GM23338 (cell line): ENCODE results near the gene NOC2L. TPM values are rescaled to one million over a fixed set of nuclear protein-coding genes. Genes with fewer than 3 reads are reported as not detected.

Experiments used
- ATAC-seq: fragments of 200-7000 bp; cut with Tn5 transposase; 3 replicates; pipeline ENCODE4 v1.9.1; 2020
- DNase-seq: peaks from one replicate; pipeline ENCODE4 v3.0.0-alpha.2; 2015; ENCODE audit warnings: low spot score
- H2AFZ ChIP-seq: fragments of 200-600 bp; sonication (generic); 2 replicates; pipeline ENCODE4 v1.8.0; 2016; ENCODE audit warnings: antibody characterized with exemption, mild to moderate bottlenecking, moderate library complexity
- H3F3A ChIP-seq: fragments of 200-600 bp; sonication (generic); replicated peaks from 2 replicates; pipeline ENCODE4 v1.8.0; 2017; ENCODE audit warnings: antibody characterized with exemption, mixed run types, low read depth
- H3K27ac ChIP-seq: fragments of 200-600 bp; sonication (generic); 2 replicates; pipeline ENCODE4 v1.6.1; 2016; ENCODE audit warnings: low read depth
- H3K27me3 ChIP-seq: fragments of 200-600 bp; sonication (generic); 2 replicates; pipeline ENCODE4 v1.8.0; 2016; ENCODE audit warnings: mild to moderate bottlenecking, mixed run types, moderate library complexity; ENCODE audit not compliant: insufficient read depth
- H3K36me3 ChIP-seq: fragments of 200-600 bp; sonication (generic); 2 replicates; pipeline ENCODE4 v1.8.0; 2016; ENCODE audit warnings: mild to moderate bottlenecking; ENCODE audit not compliant: insufficient read depth
- H3K4me1 ChIP-seq: fragments of 200-600 bp; sonication (generic); 2 replicates; pipeline ENCODE4 v1.8.0; 2016; ENCODE audit warnings: mild to moderate bottlenecking, moderate library complexity; ENCODE audit not compliant: insufficient read depth
- H3K4me2 ChIP-seq: fragments of 200-600 bp; sonication (generic); 2 replicates; pipeline ENCODE4 v1.7.1; 2017; ENCODE audit warnings: mixed run types
- H3K4me3 ChIP-seq: fragments of 200-600 bp; sonication (generic); 2 replicates; pipeline ENCODE4 v1.6.1; 2016; ENCODE audit warnings: mixed run types
- H3K79me2 ChIP-seq: fragments of 200-600 bp; sonication (generic); replicated peaks from 2 replicates; pipeline ENCODE4 v1.8.0; 2017; ENCODE audit warnings: mild to moderate bottlenecking; ENCODE audit not compliant: insufficient read depth
- H3K9me2 ChIP-seq: fragments of 200-600 bp; sonication (generic); 2 replicates; pipeline ENCODE4 v1.8.0; 2017; ENCODE audit not compliant: insufficient read depth
- H4K20me1 ChIP-seq: fragments of 200-600 bp; sonication (generic); replicated peaks from 2 replicates; pipeline ENCODE4 v1.8.0; 2017; ENCODE audit warnings: mild to moderate bottlenecking; ENCODE audit not compliant: insufficient read depth
- H3K27ac Mint-ChIP-seq: 2 replicates; pipeline ENCODE4 v1.8.0; 2020; ENCODE audit warnings: inconsistent platforms, mild to moderate bottlenecking, moderate library complexity, mixed read lengths
- H3K27me3 Mint-ChIP-seq: 3 replicates; pipeline ENCODE4 v1.8.0; 2022; ENCODE audit warnings: low read depth, mild to moderate bottlenecking, moderate library complexity, mixed read lengths, inconsistent platforms; ENCODE audit not compliant: insufficient read depth, poor library complexity
- H3K36me3 Mint-ChIP-seq: 3 replicates; pipeline ENCODE4 v1.8.0; 2021; ENCODE audit warnings: low read depth, mild to moderate bottlenecking, inconsistent platforms, moderate library complexity, mixed read lengths
- H3K4me1 Mint-ChIP-seq: 3 replicates; pipeline ENCODE4 v1.8.0; 2020; ENCODE audit warnings: mild to moderate bottlenecking, inconsistent platforms, mixed read lengths
- H3K4me3 Mint-ChIP-seq: 3 replicates; pipeline ENCODE4 v1.8.0; 2021; ENCODE audit warnings: moderate library complexity, mild to moderate bottlenecking, inconsistent platforms, mixed read lengths
- H3K9me3 Mint-ChIP-seq: 3 replicates; pipeline ENCODE4 v1.8.0; 2020; ENCODE audit warnings: moderate library complexity, mild to moderate bottlenecking, inconsistent platforms, mixed read lengths
- CREB1 ChIP-seq: fragments of 250-450 bp; sonication (Bioruptor Pico); IDR thresholded peaks from 2 replicates; pipeline ENCODE4 v1.5.0; 2020; ENCODE audit warnings: low read depth, mild to moderate bottlenecking, moderate library complexity
- EZH2 ChIP-seq: fragments of 200-600 bp; sonication (generic); IDR thresholded peaks from one replicate; pipeline ENCODE4 v1.8.0; 2017; ENCODE audit warnings: antibody characterized with exemption, mild to moderate bottlenecking, low read depth; ENCODE audit not compliant: unreplicated experiment
- polyA plus RNA-seq: library from polyadenylated mRNA; unstranded; fragments of >200 nt; fragmentation: Nextera tagmentation; extraction: Ambion mirVana; gene quantifications from 2 replicates; pipeline ENCODE4 v1.2.1, GENCODE V29; 2016
- total RNA-seq: library from RNA; depleted of rRNA; stranded (reverse); fragments of >200 nt; shearing (Covaris generic); gene quantifications from 2 replicates; pipeline ENCODE4 v1.2.3, GENCODE V29; 2014
- TF ChIP-seq, protein P1 (sequence below): IDR thresholded peaks from one replicate; pipeline ENCODE4 v1.6.1; 2018; ENCODE audit warnings: antibody characterized with exemption; ENCODE audit not compliant: unreplicated experiment

The NOC2L gene
- total and polyA plus RNA-seq, 2 experiments from 2014 or later, result 79.3 to 125 TPM

GRCh38 chr1:967466-968343 lies 8.6 kb upstream of the NOC2L start:
- peak; percentile 2; the same call in 1 of the 3 replicates for ATAC-seq
- Histone ChIP-seq H3K27me3 (peaks cover 40% of the 10 kb centered on the region), H3K4me1 (no peaks in the 10 kb centered on the region; the same call in 1 of the 2 replicates), H3K79me2 (no peaks in the 10 kb centered on the region), H4K20me1 (0 out of 2 replicates have a peak, but pooled peaks cover 2% of the 10 kb centered on the region), H3K9me2 (no peaks in the 10 kb centered on the region), H3K4me2 (no peak overlapping the region; the same call in 1 of the 2 replicates), H3K27ac (no peak overlapping the region), H2AFZ (no peak overlapping the region), H3F3A (peaks cover 7% of the 10 kb centered on the region), H3K36me3 (no peaks in the 10 kb centered on the region), H3K4me3 (peak overlapping the region; percentile 68; the same call in 1 of the 2 replicates)
- no peak overlapping the region; the same call in 2 of the 3 replicates for H3K4me3 Mint-ChIP-seq
- H3K9me3 Mint-ChIP-seq, result no peaks in the 10 kb centered on the region
- H3K27me3 Mint-ChIP-seq, result peaks cover 43% of the 10 kb centered on the region
- no peaks in the 10 kb centered on the region; the same call in 2 of the 3 replicates for H3K4me1 Mint-ChIP-seq
- no peak overlapping the region for H3K27ac Mint-ChIP-seq
- H3K36me3 Mint-ChIP-seq, result peaks cover 2% of the 10 kb centered on the region; the same call in 1 of the 3 replicates
- no peak for DNase-seq
- TF ChIP-seq, protein P1, sequence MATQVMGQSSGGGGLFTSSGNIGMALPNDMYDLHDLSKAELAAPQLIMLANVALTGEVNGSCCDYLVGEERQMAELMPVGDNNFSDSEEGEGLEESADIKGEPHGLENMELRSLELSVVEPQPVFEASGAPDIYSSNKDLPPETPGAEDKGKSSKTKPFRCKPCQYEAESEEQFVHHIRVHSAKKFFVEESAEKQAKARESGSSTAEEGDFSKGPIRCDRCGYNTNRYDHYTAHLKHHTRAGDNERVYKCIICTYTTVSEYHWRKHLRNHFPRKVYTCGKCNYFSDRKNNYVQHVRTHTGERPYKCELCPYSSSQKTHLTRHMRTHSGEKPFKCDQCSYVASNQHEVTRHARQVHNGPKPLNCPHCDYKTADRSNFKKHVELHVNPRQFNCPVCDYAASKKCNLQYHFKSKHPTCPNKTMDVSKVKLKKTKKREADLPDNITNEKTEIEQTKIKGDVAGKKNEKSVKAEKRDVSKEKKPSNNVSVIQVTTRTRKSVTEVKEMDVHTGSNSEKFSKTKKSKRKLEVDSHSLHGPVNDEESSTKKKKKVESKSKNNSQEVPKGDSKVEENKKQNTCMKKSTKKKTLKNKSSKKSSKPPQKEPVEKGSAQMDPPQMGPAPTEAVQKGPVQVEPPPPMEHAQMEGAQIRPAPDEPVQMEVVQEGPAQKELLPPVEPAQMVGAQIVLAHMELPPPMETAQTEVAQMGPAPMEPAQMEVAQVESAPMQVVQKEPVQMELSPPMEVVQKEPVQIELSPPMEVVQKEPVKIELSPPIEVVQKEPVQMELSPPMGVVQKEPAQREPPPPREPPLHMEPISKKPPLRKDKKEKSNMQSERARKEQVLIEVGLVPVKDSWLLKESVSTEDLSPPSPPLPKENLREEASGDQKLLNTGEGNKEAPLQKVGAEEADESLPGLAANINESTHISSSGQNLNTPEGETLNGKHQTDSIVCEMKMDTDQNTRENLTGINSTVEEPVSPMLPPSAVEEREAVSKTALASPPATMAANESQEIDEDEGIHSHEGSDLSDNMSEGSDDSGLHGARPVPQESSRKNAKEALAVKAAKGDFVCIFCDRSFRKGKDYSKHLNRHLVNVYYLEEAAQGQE, result no peak

DNA sequence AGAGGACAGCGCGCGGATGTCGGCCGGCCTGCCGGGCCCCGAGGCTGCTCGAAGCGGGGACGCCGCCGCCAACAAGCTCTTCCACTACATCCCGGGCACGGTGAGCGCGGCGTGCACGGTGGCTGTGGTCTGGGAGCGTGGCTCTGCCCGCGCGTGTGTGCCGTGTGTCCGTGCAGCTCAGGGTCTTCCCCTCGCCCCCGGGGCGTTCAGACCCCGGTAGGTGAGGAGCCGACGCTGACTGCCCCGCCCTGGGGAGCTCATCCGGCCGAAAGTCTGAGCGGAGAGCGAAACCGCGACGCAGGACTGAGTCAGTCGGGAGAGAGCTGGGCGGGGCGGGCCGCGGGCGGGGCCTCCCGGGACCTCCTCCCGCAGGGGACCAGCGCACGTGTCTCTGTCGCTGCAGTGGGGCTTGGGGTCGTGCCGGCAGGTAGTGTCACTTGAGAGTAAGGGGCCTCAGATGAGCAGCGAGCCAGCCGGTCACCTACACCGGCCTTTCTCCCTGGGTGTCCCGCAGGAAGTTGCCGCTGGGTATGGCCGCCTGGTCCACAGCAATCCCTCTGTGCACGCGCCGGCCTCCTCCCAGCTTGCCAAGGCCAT lies 7.7 kb upstream of the NOC2L start:
- DNase-seq (peak; percentile 77), ATAC-seq (peak; percentile 64)
- Mint-ChIP-seq H3K9me3 (no peaks in the 10 kb centered on the region), H3K4me3 (peak overlapping the region; percentile 64; the same call in 2 of the 3 replicates), H3K27ac (no peak overlapping the region), H3K4me1 (no peaks in the 10 kb centered on the region; the same call in 2 of the 3 replicates), H3K36me3 (peaks cover 2% of the 10 kb centered on the region; the same call in 1 of the 3 replicates), H3K27me3 (peaks cover 41% of the 10 kb centered on the region)
- Histone ChIP-seq H3K4me2 (peak overlapping the region; percentile 92), H3K9me2 (no peaks in the 10 kb centered on the region), H3K79me2 (no peaks in the 10 kb centered on the region), H3K4me1 (no peaks in the 10 kb centered on the region; the same call in 1 of the 2 replicates), H3K36me3 (no peaks in the 10 kb centered on the region), H3K27ac (no peak overlapping the region), H2AFZ (peak overlapping the region; percentile 63; the same call in 1 of the 2 replicates), H3K4me3 (peak overlapping the region; percentile 68), H4K20me1 (0 out of 2 replicates have a peak, but pooled peaks cover 2% of the 10 kb centered on the region), H3K27me3 (peaks cover 40% of the 10 kb centered on the region), H3F3A (peaks cover 7% of the 10 kb centered on the region)
- TF ChIP-seq EZH2 (peak; percentile 7), CREB1 (CRISPR knock-in tag) (no peak)
